ENCODE data around the gene BBOF1.

Gene BBOF1

DNA sequence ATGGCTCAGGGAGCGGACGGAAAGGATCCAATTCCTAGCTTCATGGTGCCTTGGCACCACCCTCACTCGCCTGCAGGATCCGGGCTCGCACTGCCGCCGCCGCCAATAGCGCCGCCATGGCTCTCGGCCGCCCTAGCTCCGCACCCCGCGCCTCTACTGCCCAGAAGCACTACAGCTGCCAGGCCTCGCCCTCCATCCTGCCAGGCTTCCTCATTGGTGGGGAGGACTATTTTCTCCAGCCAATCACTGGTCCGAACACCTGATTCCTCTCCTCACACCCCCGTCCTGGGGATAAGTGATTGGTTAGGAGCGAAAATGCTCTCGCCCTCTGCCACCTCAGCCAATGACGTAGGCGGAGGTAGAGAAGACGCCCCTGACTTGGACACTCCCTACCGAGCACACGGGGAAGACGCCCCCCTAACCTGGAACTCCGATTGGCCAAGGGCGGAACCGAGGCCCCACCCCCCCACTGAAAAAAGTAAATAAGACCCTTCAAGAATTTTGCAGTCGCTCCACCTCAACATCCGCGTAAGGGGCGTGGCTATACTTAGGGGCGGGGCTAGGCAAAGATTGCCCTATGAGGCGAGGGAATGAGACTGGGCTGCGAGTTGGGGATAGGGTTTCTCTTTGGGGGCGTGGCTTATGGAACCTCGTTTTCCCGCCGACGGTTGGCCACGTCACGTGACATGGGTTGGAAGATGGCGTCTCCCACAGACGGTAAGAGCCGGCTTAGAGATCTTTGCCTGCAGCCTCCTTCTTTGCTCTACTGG, 65.3 kb downstream of the BBOF1 start, which contains the start of the genes ALDH6A1 and LIN52:
ALDH6A1 (minus strand) TSS at position 177 of the 770 bp plus-strand sequence; CDS start at position 118, 59 bp downstream.
LIN52 (plus strand) TSS at position 680 of the 770 bp plus-strand sequence; CDS start at position 699, 19 bp downstream.
- in situ Hi-C loops (cut with MboI; ENCODE audit: low sequenced_read_pairs, unreplicated experiment): no loop called here
- peak; percentile 98 for DNase-seq (ENCODE audit: low spot score)
- TF ChIP-seq, protein P1, sequence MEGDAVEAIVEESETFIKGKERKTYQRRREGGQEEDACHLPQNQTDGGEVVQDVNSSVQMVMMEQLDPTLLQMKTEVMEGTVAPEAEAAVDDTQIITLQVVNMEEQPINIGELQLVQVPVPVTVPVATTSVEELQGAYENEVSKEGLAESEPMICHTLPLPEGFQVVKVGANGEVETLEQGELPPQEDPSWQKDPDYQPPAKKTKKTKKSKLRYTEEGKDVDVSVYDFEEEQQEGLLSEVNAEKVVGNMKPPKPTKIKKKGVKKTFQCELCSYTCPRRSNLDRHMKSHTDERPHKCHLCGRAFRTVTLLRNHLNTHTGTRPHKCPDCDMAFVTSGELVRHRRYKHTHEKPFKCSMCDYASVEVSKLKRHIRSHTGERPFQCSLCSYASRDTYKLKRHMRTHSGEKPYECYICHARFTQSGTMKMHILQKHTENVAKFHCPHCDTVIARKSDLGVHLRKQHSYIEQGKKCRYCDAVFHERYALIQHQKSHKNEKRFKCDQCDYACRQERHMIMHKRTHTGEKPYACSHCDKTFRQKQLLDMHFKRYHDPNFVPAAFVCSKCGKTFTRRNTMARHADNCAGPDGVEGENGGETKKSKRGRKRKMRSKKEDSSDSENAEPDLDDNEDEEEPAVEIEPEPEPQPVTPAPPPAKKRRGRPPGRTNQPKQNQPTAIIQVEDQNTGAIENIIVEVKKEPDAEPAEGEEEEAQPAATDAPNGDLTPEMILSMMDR (IDR thresholded peaks at IDR 0.05; ENCODE audit: borderline replicate concordance, control extremely low read depth, extremely low read depth, insufficient read depth, missing control alignments): peak; percentile 26

DNA sequence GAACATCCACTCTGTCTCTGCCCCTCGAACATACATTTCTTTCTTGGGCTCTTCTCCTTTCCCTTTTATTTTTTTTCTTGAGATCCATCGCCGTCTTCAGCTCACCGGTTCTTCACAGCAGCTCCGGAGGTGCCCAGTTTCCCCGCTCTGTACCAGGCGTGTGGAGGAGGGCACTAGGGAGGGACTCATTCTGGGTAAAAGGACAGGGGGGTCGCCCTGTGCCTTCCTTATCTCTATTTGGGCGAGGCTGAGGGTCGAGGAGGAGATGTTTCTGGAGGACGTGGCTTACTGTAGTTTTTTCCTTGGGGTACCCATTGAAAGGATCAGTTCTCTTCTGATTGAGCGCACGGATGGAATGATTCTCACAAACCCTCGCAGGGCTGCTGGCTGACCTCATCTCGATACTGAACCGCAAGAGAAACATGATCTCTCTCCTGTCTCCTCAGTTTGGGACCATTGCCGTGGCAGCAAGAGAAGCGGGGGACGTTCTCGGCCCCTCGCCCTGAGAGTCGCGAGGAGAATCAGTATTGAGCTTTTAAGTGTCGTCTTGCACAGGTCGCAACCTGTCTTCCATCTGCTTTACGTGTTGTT, 66.0 kb downstream of the BBOF1 start:
- in situ Hi-C loops (cut with MboI; ENCODE audit: low sequenced_read_pairs, unreplicated experiment): no loop called here
- peak; percentile 11 for DNase-seq (ENCODE audit: low spot score)
- TF ChIP-seq, protein P1 (IDR thresholded peaks at IDR 0.05; ENCODE audit: borderline replicate concordance, control extremely low read depth, extremely low read depth, insufficient read depth, missing control alignments): no peak

DNA sequence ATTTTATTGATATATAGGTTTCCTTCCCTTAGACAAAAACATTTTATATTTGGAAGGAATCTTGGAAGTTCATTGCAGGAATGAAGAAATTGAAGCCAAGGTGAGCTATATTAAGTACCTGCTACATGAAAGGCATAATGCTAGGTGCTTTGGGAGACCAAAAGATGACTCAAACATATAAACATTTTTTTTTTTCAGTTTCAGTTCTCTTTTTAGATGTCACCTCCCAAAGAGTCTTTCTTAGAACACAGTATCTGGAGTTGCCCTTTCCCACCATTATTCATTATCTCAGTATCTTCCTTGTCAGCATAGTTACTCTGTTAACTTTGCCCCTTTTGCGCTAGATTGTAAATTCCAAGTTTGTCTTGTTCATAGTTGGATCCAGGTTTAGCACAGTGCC, 66.7 kb downstream of the BBOF1 start:
- TF ChIP-seq, protein P1 (IDR thresholded peaks at IDR 0.05; ENCODE audit: borderline replicate concordance, control extremely low read depth, extremely low read depth, insufficient read depth, missing control alignments): no peak
- in situ Hi-C loops (cut with MboI; ENCODE audit: low sequenced_read_pairs, unreplicated experiment): no loop called here
- peak; percentile 57 for DNase-seq (ENCODE audit: low spot score)

DNA sequence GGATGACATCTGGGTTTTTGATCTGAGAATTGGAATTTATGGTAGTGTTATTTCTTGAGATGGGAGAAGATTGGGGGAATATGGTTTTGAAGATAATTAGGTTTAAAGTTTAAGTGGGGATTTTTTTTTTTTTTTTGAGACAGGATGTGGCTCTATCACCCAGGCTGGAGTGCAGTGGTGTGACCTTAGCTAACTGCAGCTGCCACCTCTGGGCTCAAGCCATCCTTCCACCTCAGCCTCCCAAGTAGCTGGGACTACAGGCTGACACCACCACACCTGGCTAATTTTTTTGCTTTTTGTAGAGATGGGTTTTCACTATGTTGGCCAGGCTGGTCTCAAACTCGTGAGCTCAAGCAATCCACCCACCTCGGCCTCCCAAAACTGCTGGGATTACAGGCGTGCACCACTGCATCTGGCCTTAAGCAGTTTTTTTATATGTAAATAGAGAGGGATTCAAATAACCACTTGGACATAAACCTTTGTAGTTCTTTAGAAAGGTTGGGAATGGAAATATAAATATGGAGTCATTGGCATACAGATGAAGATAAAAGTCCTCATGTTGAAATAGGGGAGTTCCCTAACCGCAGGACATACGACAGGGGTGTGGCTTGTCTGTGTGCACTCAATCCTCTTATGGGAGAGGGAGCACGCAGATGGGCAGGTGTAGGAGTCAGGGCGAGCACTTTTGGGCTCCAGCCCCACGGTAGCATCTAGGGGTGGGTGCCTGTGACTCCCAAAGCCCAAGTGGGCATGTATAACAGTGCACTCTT, 70.3 kb downstream of the BBOF1 start:
- TF ChIP-seq, protein P1 (IDR thresholded peaks at IDR 0.05; ENCODE audit: borderline replicate concordance, control extremely low read depth, extremely low read depth, insufficient read depth, missing control alignments): no peak

DNA sequence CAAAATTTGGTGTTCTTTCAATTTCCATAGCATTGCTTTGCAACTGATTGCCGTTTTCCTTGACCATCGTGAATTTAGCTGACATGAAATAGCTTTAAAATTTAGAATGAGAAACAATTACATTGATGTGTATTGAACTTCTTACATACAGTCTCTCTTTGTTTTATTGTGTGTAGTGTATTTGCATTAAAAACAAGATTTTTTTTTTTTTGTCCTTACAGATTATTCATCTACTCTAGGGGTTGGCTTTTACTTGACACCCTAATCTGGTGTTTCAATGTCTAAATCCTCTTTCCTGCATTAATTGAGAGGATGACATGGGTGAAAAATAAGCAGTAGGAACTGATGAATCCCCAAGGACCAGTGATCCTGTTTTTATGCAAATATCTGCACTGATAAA, 86.2 kb downstream of the BBOF1 start:
- no peak for DNase-seq (ENCODE audit: low spot score)
- TF ChIP-seq, protein P1 (IDR thresholded peaks at IDR 0.05; ENCODE audit: borderline replicate concordance, control extremely low read depth, extremely low read depth, insufficient read depth, missing control alignments): no peak
- in situ Hi-C loops (cut with MboI; ENCODE audit: low sequenced_read_pairs, unreplicated experiment): no loop called here

More for the DNA sequence above, 70.3 kb downstream of the BBOF1 start:
- no peak for DNase-seq (ENCODE audit: low spot score)
- in situ Hi-C loops (cut with MboI; ENCODE audit: low sequenced_read_pairs, unreplicated experiment): no loop called here

DNA sequence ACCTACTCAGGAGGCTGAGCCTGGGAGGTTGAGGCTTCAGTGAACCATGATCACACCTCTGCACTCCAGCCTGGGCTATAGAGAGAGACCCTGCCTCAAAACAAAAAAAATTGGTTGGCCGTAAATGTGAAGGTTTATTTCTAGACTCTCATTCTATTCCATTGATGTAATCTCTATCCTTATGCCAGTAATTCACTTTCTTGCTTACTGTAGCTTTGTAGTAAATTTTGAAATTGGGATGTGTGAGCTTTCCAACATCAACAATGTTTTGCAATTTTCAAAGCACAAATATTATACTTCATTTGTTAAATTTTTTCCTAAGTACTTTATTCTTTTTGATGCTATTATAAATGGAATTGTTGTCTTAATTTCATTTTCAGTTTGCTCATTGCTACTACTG, 90.2 kb downstream of the BBOF1 start:
- in situ Hi-C loops (cut with MboI; ENCODE audit: low sequenced_read_pairs, unreplicated experiment): no loop called here
- TF ChIP-seq, protein P1 (IDR thresholded peaks at IDR 0.05; ENCODE audit: borderline replicate concordance, control extremely low read depth, extremely low read depth, insufficient read depth, missing control alignments): no peak
- no peak for DNase-seq (ENCODE audit: low spot score)

All from GM13976 (cell line).